Right lobe of liver (tissue), 6 donors: Measurements from ENCODE around the gene C1QTNF2. TPM values are rescaled to one million over a fixed set of nuclear protein-coding genes. Genes with fewer than 3 reads are reported as not detected.
A peak's percentile ranks its signal among the peaks of the same experiment; 100 is the strongest.
"Not testable (repeated sequence)": the region's sequence is repeated elsewhere in the genome, so short reads cannot be mapped to it uniquely, and the experiment has no call there.

Source experiments
- ATAC-seq, 4 donors: fragments of 200-7000 bp; cut with Tn5 transposase; one replicate each; pipeline ENCODE4 v1.9.1; 2020; ENCODE audit warnings: mild to moderate bottlenecking in 4 of 4, moderate library complexity in 4 of 4
- DNase-seq, 3 donors: peaks; one replicate each; pipeline ENCODE4 v3.0.0-alpha.2; 2020
- H3K27ac ChIP-seq, 3 donors: fragments of 200-600 bp; one replicate each; pipeline ENCODE4 v1.8.0; 2022
- H3K27me3 ChIP-seq, 2 donors: fragments of 200-600 bp; one replicate each; pipeline ENCODE4 v1.8.0; 2022
- H3K36me3 ChIP-seq, 4 donors: fragments of 200-600 bp; sonication (generic) in 1 of 4; one replicate each; pipeline versions ENCODE4 v1.5.1 to v1.8.0; 2017 to 2022; ENCODE audit warnings: control low read depth in 1 of 4
- H3K4me1 ChIP-seq, 4 donors: fragments of 200-600 bp; sonication (generic) in 1 of 4; one replicate each; pipeline versions ENCODE4 v1.5.1 to v1.8.0; 2017 to 2022; ENCODE audit warnings: control low read depth in 1 of 4
- H3K4me3 ChIP-seq, 3 donors: fragments of 200-600 bp; one replicate each; pipeline ENCODE4 v1.8.0; 2022
- H3K9me3 ChIP-seq, 4 donors: fragments of 200-600 bp; sonication (generic) in 1 of 4; one replicate each; pipeline versions ENCODE4 v1.5.1 to v1.8.0; 2017 to 2022; ENCODE audit warnings: control low read depth in 1 of 4
- CTCF ChIP-seq, 4 donors: fragments of 200-600 bp in 3 of 4; fragments of 450-650 bp in 1 of 4; IDR thresholded peaks; one replicate each; pipeline versions ENCODE4 v1.5.1 to v1.8.0; 2016 to 2022; ENCODE audit warnings: antibody characterized with exemption in 4 of 4, mild to moderate bottlenecking in 2 of 4
- POLR2A ChIP-seq: fragments of 450-650 bp; IDR thresholded peaks from one replicate; pipeline ENCODE4 v1.6.1; 2017; ENCODE audit warnings: antibody characterized with exemption, mild to moderate bottlenecking
- WGBS: methylation state at CpG from one replicate; pipeline ENCODE4 v1.1.6; 2018; ENCODE audit warnings: low coverage, low lambda C conversion rate; ENCODE audit not compliant: insufficient coverage; ENCODE audit errors: missing lambda C conversion rate; 5-methylcytosine and 5-hydroxymethylcytosine counted together
- intact Hi-C, 2 donors: fragments of 100-400 bp; cut with DNase I; formaldehyde crosslinking; loops; one replicate each; pipeline versions ENCODE4 v1.11.2 to v1.14.1; 2022
- total RNA-seq, 6 experiments: library from RNA; depleted of rRNA in 2 of 6; stranded (reverse); fragments of >200 nt in 2 of 6; fragmentation: NEBNext Ultra II Directional in 3 of 6; extraction: Animal tissue kit (Norgen Biotek cat#: 25700) in 3 of 6; gene quantifications; one replicate each; pipeline versions ENCODE4 v1.1.0 to v1.2.4, GENCODE V29; 2016 to 2023
- donor health status: DM: no; HTN: yes; CAD: no.
- donor health status: DM: no; HTN: no; CAD: no.
- donor health status: DM: no; HTN: no; CAD: no.
- donor health status: DM: no; HTN: yes; CAD: no.
- donor health status: DM: no; HTN: yes; CAD: no.

C1QTNF2 gene
- total RNA-seq, 6 experiments from 2014 or later = 0.11 to 0.30 (median 0.15) TPM; not detected in 2

GRCh38 chr5:160347448-160347847 lies 23.0 kb downstream of the C1QTNF2 start:
- TF ChIP-seq POLR2A = no peak
- TF ChIP-seq CTCF (IDR thresholded peaks at IDR 0.05) = no peak
- ATAC-seq = no peak

GRCh38 chr5:160342413-160342941 lies 27.9 kb downstream of the C1QTNF2 start:
- Histone ChIP-seq H3K27me3 (no peaks in the 10 kb centered on the region), H3K9me3 (no peaks in the 10 kb centered on the region), H3K36me3 (no peaks in the 10 kb centered on the region), H3K27ac (no peak overlapping the region), H3K4me3 (no peak overlapping the region), H3K4me1 (no peaks in the 10 kb centered on the region)
- DNase-seq (no peak), ATAC-seq (no peak)
- intact Hi-C loops = loop anchor here in 1 of 2 donors (10.0 kb wide), 1 partner anchor 318 kb away; no protein-coding TSS in a partner anchor
- WGBS = 100% methylated on average over 1 of the region's 4 CpGs
- TF ChIP-seq CTCF (IDR thresholded peaks at IDR 0.05) (no peak), POLR2A (no peak)

More at GRCh38 chr5:160347448-160347847, 23.0 kb downstream of the C1QTNF2 start:
- no peak overlapping the region for H3K27ac ChIP-seq
- no peak overlapping the region for H3K4me3 ChIP-seq
- 55% methylated on average over 6 of the region's 6 CpGs for WGBS
- no peak for DNase-seq
- H3K27me3 ChIP-seq = no peaks in the 10 kb centered on the region
- H3K4me1 ChIP-seq = no peaks in the 10 kb centered on the region
- intact Hi-C loops = loop anchor here (5.0 to 10.0 kb wide), 2 partner anchors 150 to 323 kb away; no protein-coding TSS in a partner anchor
- H3K9me3 ChIP-seq = no peaks in the 10 kb centered on the region
- no peaks in the 10 kb centered on the region for H3K36me3 ChIP-seq

- no peaks in the 10 kb centered on the region for H3K4me1 ChIP-seq
- no peak for DNase-seq
- ATAC-seq = peak in 1 of 4 donors; percentile 20
- no peaks in the 10 kb centered on the region for H3K9me3 ChIP-seq
- H3K36me3 ChIP-seq = no peaks in the 10 kb centered on the region
- H3K4me3 ChIP-seq = no peak overlapping the region
- 53% methylated on average over 6 of the region's 6 CpGs for WGBS
- intact Hi-C loops = loop anchor here in 1 of 2 donors (10.0 kb wide), 1 partner anchor 317 kb away; no protein-coding TSS in a partner anchor
- no peak overlapping the region for H3K27ac ChIP-seq
- TF ChIP-seq POLR2A = no peak
- no peak for TF ChIP-seq CTCF (IDR thresholded peaks at IDR 0.05)
- no peaks in the 10 kb centered on the region for H3K27me3 ChIP-seq
Observed at GRCh38 chr5:160341309-160341870, 29.0 kb downstream of the C1QTNF2 start.

- intact Hi-C loops = loop anchor here in 1 of 2 donors (10.0 kb wide), 1 partner anchor 316 kb away; no protein-coding TSS in a partner anchor
- H3K4me3 ChIP-seq, H3K27ac ChIP-seq, H3K36me3 ChIP-seq, H3K27me3 ChIP-seq, H3K4me1 ChIP-seq, H3K9me3 ChIP-seq, DNase-seq: not testable (repeated sequence)
- ATAC-seq = peak in 1 of 4 donors; percentile 13
Observed at GRCh38 chr5:160340513-160340912, 29.9 kb downstream of the C1QTNF2 start.

- Histone ChIP-seq H3K9me3 (no peaks in the 10 kb centered on the region), H3K27ac (no peak overlapping the region), H3K4me1 (no peaks in the 10 kb centered on the region), H3K4me3 (no peak overlapping the region), H3K36me3 (no peaks in the 10 kb centered on the region), H3K27me3 (no peaks in the 10 kb centered on the region)
- intact Hi-C loops = loop anchor here in 1 of 2 donors (10.0 kb wide), 1 partner anchor 315 kb away; no protein-coding TSS in a partner anchor
- 74% methylated on average over 10 of the region's 10 CpGs for WGBS
- DNase-seq = no peak
- ATAC-seq = no peak
- TF ChIP-seq POLR2A = no peak
- no peak for TF ChIP-seq CTCF (IDR thresholded peaks at IDR 0.05)
Observed at GRCh38 chr5:160339406-160340130, 30.9 kb downstream of the C1QTNF2 start.

- H3K27ac ChIP-seq, H3K4me3 ChIP-seq, H3K36me3 ChIP-seq, H3K4me1 ChIP-seq, intact Hi-C loops, H3K27me3 ChIP-seq, H3K9me3 ChIP-seq, DNase-seq, ATAC-seq: not testable (repeated sequence)
- WGBS = 100% methylated on average over 1 of the region's 3 CpGs
Observed at GRCh38 chr5:160334716-160335115, 35.7 kb downstream of the C1QTNF2 start.
